Sigmoid colon (tissue), 7 donors: ENCODE results near the gene PRKCB. TPM values are rescaled to one million over a fixed set of nuclear protein-coding genes. Genes with fewer than 3 reads are reported as not detected.

ENCODE experiments used
- DNase-seq: peaks from one replicate; pipeline ENCODE4 v3.0.0-alpha.2; 2019
- H3K27ac ChIP-seq, 4 donors: fragments of 200-600 bp; sonication (generic); one replicate each; pipeline ENCODE4 v1.5.1; 2016 to 2019; ENCODE audit warnings: mild to moderate bottlenecking in 1 of 4
- H3K27me3 ChIP-seq, 3 donors: fragments of 200-600 bp; sonication (generic); one replicate each; pipeline ENCODE4 v1.5.1; 2019; ENCODE audit warnings: mild to moderate bottlenecking in 1 of 3
- H3K36me3 ChIP-seq, 4 donors: fragments of 200-600 bp; sonication (generic); one replicate each; pipeline ENCODE4 v1.5.1; 2016 to 2019
- H3K4me1 ChIP-seq, 4 donors: fragments of 200-600 bp; sonication (generic); one replicate each; pipeline ENCODE4 v1.5.1; 2017 to 2019
- H3K4me3 ChIP-seq, 4 donors: fragments of 200-600 bp; sonication (generic); one replicate each; pipeline ENCODE4 v1.5.1; 2017 to 2019; ENCODE audit warnings: mild to moderate bottlenecking in 2 of 4, moderate library complexity in 1 of 4
- H3K9me3 ChIP-seq, 4 donors: fragments of 200-600 bp in 3 of 4; sonication (generic) in 3 of 4; one replicate each; pipeline versions ENCODE4 v1.5.1 to v1.6.1; 2013 to 2019
- EP300 ChIP-seq, 4 donors: sonication (generic); formaldehyde crosslinking; IDR thresholded peaks; one replicate each; pipeline ENCODE4 v1.6.1; 2017; ENCODE audit warnings: antibody characterized with exemption in 4 of 4
- POLR2A ChIP-seq, 2 donors: fragments of 450-650 bp; IDR thresholded peaks; one replicate each; pipeline ENCODE4 v1.6.1; 2016; ENCODE audit warnings: antibody characterized with exemption in 2 of 2, mild to moderate bottlenecking in 2 of 2, moderate library complexity in 2 of 2
- POLR2AphosphoS5 ChIP-seq, 4 donors: sonication (generic); formaldehyde crosslinking; IDR thresholded peaks; one replicate each; pipeline ENCODE4 v1.6.1; 2017; ENCODE audit warnings: antibody characterized with exemption in 4 of 4
- WGBS, 2 donors: extraction: QIAGEN DNeasy Blood & Tissue Kit; methylation state at CpG; one replicate each; pipeline ENCODE4 v1.1.7; 2013; 5-methylcytosine and 5-hydroxymethylcytosine counted together
- intact Hi-C: fragments of 100-400 bp; cut with DNase I; formaldehyde crosslinking; loops from one replicate; pipeline ENCODE4 v1.15.1; 2023
- polyA plus RNA-seq, 3 donors: library from polyadenylated mRNA; stranded (reverse); fragments of 200-250 nt; gene quantifications; one replicate each; pipeline ENCODE4 v1.2.3, GENCODE V29; 2013
- total RNA-seq, 4 donors: library from RNA; depleted of rRNA; stranded (reverse); fragments of >200 nt; gene quantifications; one replicate each; pipeline ENCODE4 v1.1.0, GENCODE V29; 2016
- TF ChIP-seq, protein P1 (sequence below), 4 experiments: fragments of 450-650 bp in 3 of 4; fragments of 200-600 bp in 1 of 4; IDR thresholded peaks; one replicate each; pipeline ENCODE4 v1.5.1; 2016 to 2019; ENCODE audit warnings: antibody characterized with exemption in 4 of 4, mild to moderate bottlenecking in 3 of 4, moderate library complexity in 2 of 4
- donor health status: healthy with polysubstance abuse.
- donor health status: Bipolar disorder and iron deficiency.
- donor health status: healthy.

The PRKCB gene
- total and polyA plus RNA-seq, 7 donors = 3.0 to 43.8 (median 21.4) TPM

DNA sequence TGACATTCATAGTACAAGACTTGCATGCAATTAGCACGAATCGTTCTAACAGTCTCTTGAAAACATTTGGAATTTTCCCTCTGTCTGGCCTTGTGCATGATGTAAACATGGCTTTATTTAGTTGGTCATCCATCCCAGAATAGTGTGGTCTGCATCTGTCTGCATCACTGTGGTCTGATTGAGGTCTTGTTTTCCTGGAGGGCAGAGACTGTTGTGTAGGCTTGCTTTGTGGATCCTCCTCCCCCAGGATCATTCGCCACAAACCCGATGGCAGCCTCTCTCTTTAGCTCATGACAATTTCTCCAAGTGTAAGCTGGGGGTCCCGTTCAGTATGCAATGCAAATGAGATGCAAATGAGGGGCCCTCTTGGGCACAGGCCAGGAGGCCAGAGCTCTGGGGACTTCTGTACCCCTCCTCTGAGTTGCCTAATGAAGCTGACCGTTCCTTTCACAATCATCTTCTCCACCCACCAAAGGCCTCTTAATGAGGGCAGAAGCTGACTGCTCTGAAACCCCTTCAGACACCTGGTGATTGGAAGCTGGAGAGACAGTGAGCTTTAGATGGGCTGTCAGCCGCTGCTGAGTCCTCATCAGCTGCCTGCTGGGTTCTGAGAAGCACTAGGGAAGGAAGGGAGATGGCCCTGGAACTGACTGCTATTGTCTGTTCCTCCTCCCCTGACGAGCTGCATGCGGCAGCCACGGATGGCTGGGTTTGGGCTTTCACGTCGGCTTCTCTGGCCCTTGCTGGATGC, 219.1 kb downstream of the PRKCB start:
- H3K9me3 ChIP-seq = no peaks in the 10 kb centered on the region
- intact Hi-C loops = no loop called here
- H3K27me3 ChIP-seq = no peaks in the 10 kb centered on the region
- H3K27ac ChIP-seq = no peak overlapping the region
- H3K4me1 ChIP-seq = no peaks in the 10 kb centered on the region
- H3K4me3 ChIP-seq = no peak overlapping the region
- WGBS, 2 donors = 59 to 62% methylated on average over 12 of the region's 12 CpGs
- TF ChIP-seq EP300 (IDR thresholded peaks at IDR 0.05) (no peak), POLR2AphosphoS5 (IDR thresholded peaks at IDR 0.05) (no peak), POLR2A (IDR thresholded peaks at IDR 0.05) (no peak)
- TF ChIP-seq, protein P1, sequence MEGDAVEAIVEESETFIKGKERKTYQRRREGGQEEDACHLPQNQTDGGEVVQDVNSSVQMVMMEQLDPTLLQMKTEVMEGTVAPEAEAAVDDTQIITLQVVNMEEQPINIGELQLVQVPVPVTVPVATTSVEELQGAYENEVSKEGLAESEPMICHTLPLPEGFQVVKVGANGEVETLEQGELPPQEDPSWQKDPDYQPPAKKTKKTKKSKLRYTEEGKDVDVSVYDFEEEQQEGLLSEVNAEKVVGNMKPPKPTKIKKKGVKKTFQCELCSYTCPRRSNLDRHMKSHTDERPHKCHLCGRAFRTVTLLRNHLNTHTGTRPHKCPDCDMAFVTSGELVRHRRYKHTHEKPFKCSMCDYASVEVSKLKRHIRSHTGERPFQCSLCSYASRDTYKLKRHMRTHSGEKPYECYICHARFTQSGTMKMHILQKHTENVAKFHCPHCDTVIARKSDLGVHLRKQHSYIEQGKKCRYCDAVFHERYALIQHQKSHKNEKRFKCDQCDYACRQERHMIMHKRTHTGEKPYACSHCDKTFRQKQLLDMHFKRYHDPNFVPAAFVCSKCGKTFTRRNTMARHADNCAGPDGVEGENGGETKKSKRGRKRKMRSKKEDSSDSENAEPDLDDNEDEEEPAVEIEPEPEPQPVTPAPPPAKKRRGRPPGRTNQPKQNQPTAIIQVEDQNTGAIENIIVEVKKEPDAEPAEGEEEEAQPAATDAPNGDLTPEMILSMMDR (IDR thresholded peaks at IDR 0.05) = no peak
- no peaks in the 10 kb centered on the region for H3K36me3 ChIP-seq
- no peak for DNase-seq

DNA sequence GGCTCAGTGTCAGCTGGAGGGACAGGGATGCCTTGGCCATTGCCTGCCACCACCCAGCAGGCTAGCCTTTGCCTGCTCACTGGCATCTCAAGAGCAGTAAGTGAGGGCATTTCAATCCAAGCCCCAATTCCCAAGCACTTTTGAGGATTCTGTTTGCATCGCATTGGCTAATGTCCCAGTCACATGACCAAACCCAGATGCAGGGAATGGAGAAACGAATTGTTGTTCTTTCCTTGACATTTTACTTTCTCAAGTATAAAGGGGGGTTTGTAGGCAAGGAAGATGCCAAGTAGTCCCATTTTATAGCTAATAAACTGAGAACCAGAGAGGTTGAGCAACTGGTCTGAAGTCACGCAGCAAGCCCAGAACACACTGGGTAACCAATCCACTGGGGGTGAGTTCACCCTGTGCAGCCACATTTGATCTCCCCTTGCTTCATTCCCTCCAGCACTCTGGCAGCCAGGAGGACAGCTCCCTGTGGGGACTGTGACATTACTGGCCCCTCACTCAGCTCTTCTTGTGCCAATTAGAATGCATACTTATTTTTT, 226.6 kb downstream of the PRKCB start:
- Histone ChIP-seq H3K27ac (no peak overlapping the region), H3K27me3 (no peaks in the 10 kb centered on the region), H3K36me3 (no peaks in the 10 kb centered on the region), H3K9me3 (no peaks in the 10 kb centered on the region), H3K4me1 (no peaks in the 10 kb centered on the region), H3K4me3 (no peak overlapping the region)
- DNase-seq = no peak
- 74 to 83% methylated on average over 3 of the region's 3 CpGs for WGBS, 2 donors
- intact Hi-C loops = no loop called here
- TF ChIP-seq POLR2A (IDR thresholded peaks at IDR 0.05) (no peak), POLR2AphosphoS5 (IDR thresholded peaks at IDR 0.05) (no peak), EP300 (IDR thresholded peaks at IDR 0.05) (no peak)

DNA sequence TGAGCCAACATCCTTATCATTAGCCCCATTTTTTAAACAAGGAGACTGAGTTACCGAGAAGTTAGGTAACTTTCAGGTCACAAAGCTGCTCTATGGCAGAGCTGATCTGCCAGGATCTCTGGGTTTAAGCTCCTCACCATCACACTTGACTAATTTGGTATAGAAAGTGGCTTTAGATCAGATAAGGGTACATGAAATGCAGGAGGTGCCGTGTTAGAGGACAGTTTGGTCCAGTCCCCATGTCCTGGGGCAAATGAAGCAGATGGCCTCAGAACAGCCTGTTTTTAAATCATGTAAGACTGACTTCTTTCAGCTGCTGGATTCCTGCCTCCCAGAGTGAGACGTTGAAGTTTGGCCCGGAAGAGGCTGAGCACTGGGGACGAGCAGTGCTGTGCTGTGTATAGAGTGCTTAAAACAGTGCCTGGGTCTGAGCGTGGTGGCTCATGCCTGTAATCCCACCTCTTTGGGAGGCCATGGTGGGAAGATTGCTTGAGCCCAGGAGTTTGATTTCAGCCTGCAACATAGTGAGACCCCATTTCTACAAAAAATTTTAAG, 233.3 kb downstream of the PRKCB start:
- intact Hi-C loops = no loop called here
- Histone ChIP-seq H3K36me3 (no peaks in the 10 kb centered on the region), H3K27me3 (no peaks in the 10 kb centered on the region), H3K4me3 (no peak overlapping the region), H3K27ac (no peak overlapping the region), H3K9me3 (no peaks in the 10 kb centered on the region), H3K4me1 (no peaks in the 10 kb centered on the region)
- no peak for TF ChIP-seq EP300 (IDR thresholded peaks at IDR 0.05)
- TF ChIP-seq POLR2AphosphoS5 (IDR thresholded peaks at IDR 0.05) = no peak
- TF ChIP-seq, protein P1 (IDR thresholded peaks at IDR 0.05) = no peak
- TF ChIP-seq POLR2A (IDR thresholded peaks at IDR 0.05) = no peak
- no peak for DNase-seq
- 84 to 88% methylated on average over 6 of the region's 6 CpGs for WGBS, 2 donors

DNA sequence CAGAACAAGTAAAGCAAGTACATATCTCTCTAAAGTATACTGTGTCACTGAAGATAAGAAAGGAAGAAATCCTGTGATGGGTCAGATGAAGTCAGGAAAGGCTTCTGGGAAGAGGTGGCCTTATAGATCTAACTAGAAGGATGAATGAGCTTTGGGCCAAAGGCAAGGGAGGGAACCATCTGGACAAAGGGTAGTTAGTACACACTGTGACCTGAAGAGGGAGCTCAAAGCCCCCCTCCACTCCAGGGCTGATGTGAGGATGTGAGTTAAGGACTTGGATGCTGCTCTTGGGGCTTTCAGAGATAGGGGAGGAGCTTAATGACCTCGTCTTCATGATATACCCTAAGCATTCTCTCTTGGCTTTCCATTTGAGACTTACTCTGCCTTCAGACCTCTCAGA, 235.1 kb downstream of the PRKCB start:
- WGBS, 2 donors = 14 to 22% methylated on average over 1 of the region's 1 CpG
- TF ChIP-seq POLR2AphosphoS5 (IDR thresholded peaks at IDR 0.05) (no peak), EP300 (IDR thresholded peaks at IDR 0.05) (no peak), POLR2A (IDR thresholded peaks at IDR 0.05) (no peak)
- TF ChIP-seq, protein P1 (IDR thresholded peaks at IDR 0.05) = no peak
- H3K27ac ChIP-seq = no peak overlapping the region

DNA sequence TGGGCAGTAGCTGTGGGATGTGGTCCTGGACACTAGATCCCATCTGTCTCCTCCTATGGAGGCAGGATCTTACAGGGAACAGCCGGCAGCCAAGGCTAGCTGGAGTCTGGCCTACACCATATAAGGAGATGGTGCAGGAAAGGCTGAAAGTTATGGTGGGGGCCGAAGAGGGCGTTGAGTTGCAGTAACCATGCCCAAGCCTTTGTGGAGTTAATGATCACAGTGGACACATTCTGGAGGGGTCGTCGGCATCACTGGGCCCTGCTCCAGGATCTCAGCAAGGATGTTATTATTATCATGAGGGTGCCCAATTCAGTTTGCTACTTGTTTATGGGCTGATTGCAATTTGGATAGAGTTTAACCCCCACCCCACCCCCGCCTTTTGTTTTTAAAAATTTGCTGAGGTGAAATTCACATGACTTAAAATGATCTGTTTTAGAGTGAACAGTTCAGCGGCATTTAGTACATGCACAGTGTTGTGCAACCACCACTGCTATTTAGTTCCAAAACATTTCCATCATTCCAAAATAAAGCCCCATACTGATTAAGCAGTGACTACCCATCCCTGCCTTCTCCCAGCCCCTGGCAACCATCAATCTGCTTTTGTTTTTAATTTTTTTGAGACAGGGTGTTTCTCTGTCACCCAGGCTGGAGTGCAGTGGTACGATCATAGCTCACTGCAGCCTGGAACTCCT, 236.0 kb downstream of the PRKCB start:
- Histone ChIP-seq H3K27me3 (no peaks in the 10 kb centered on the region), H3K4me3 (no peak overlapping the region)
- 83 to 86% methylated on average over 8 of the region's 8 CpGs for WGBS, 2 donors

More for the DNA sequence above, 235.1 kb downstream of the PRKCB start:
- no peak for DNase-seq
- intact Hi-C loops = no loop called here
- Histone ChIP-seq H3K27me3 (no peaks in the 10 kb centered on the region), H3K4me1 (peaks cover 0 to 1% (median 0%) of the 10 kb centered on the region in 4 donors), H3K9me3 (no peaks in the 10 kb centered on the region), H3K36me3 (no peaks in the 10 kb centered on the region), H3K4me3 (no peak overlapping the region)

More for the DNA sequence above, 236.0 kb downstream of the PRKCB start:
- Histone ChIP-seq H3K4me1 (peaks cover 0 to 5% (median 0%) of the 10 kb centered on the region in 4 donors), H3K36me3 (no peaks in the 10 kb centered on the region), H3K9me3 (no peaks in the 10 kb centered on the region), H3K27ac (no peak overlapping the region)
- DNase-seq = no peak
- TF ChIP-seq, protein P1 (IDR thresholded peaks at IDR 0.05) = no peak
- TF ChIP-seq POLR2AphosphoS5 (IDR thresholded peaks at IDR 0.05) (no peak), EP300 (IDR thresholded peaks at IDR 0.05) (no peak), POLR2A (IDR thresholded peaks at IDR 0.05) (no peak)
- intact Hi-C loops = no loop called here
